Trophoblast cell (in vitro differentiated cells and primary cell): ENCODE results near the gene TPM1.

Experiments
- DNase-seq, 2 donors: peaks; one replicate each; pipeline ENCODE4 v3.0.0-alpha.2; 2016
- H2AFZ ChIP-seq: 2 replicates; pipeline ENCODE4 v1.6.1; 2013; ENCODE audit warnings: low read length, moderate library complexity, mild to moderate bottlenecking; ENCODE audit not compliant: insufficient read depth, poor library complexity
- H2AK5ac ChIP-seq: 2 replicates; pipeline ENCODE4 v1.6.1; 2013; ENCODE audit warnings: mild to moderate bottlenecking, low read length
- H2BK120ac ChIP-seq: 2 replicates; pipeline ENCODE4 v1.6.1; 2013; ENCODE audit warnings: low read length, mild to moderate bottlenecking, moderate library complexity; ENCODE audit not compliant: insufficient read depth, poor library complexity
- H2BK12ac ChIP-seq: 2 replicates; pipeline ENCODE4 v1.6.1; 2013; ENCODE audit warnings: mild to moderate bottlenecking, low read length, moderate library complexity
- H2BK5ac ChIP-seq: 2 replicates; pipeline ENCODE4 v1.6.1; 2013; ENCODE audit warnings: low read length, low read depth, moderate library complexity, mild to moderate bottlenecking; ENCODE audit not compliant: poor library complexity
- H3K14ac ChIP-seq: 2 replicates; pipeline ENCODE4 v1.6.1; 2013; ENCODE audit warnings: mild to moderate bottlenecking, low read length
- H3K18ac ChIP-seq: 2 replicates; pipeline ENCODE4 v1.6.1; 2013; ENCODE audit warnings: mild to moderate bottlenecking, low read length
- H3K23ac ChIP-seq: 2 replicates; pipeline ENCODE4 v1.6.1; 2013; ENCODE audit warnings: low read length
- H3K27ac ChIP-seq: 2 replicates; pipeline ENCODE4 v1.5.1; 2013; ENCODE audit warnings: low read depth, mild to moderate bottlenecking, inconsistent platforms, low read length, moderate library complexity
- H3K27me3 ChIP-seq: 2 replicates; pipeline ENCODE4 v1.6.1; 2013; ENCODE audit warnings: inconsistent platforms, mild to moderate bottlenecking, low read length, moderate library complexity; ENCODE audit not compliant: insufficient read depth
- H3K36me3 ChIP-seq, 2 experiments: 1 replicate in 1 of 2; 2 replicates in 1 of 2; pipeline ENCODE4 v1.6.1; 2013; ENCODE audit warnings: low read length in 2 of 2, mild to moderate bottlenecking in 2 of 2, moderate library complexity in 1 of 2; ENCODE audit not compliant: insufficient read depth in 2 of 2, control insufficient read depth in 1 of 2
- H3K4ac ChIP-seq: 2 replicates; pipeline ENCODE4 v1.6.1; 2013; ENCODE audit warnings: low read depth, mild to moderate bottlenecking, low read length, moderate library complexity
- H3K4me1 ChIP-seq, 2 experiments: 1 replicate in 1 of 2; 2 replicates in 1 of 2; pipeline ENCODE4 v1.6.1; 2013; ENCODE audit warnings: low read length in 2 of 2, mild to moderate bottlenecking in 2 of 2, moderate library complexity in 1 of 2; ENCODE audit not compliant: insufficient read depth in 2 of 2, control insufficient read depth in 1 of 2
- H3K4me2 ChIP-seq: 2 replicates; pipeline ENCODE4 v1.6.1; 2013; ENCODE audit warnings: inconsistent platforms, mild to moderate bottlenecking, low read length, moderate library complexity
- H3K4me3 ChIP-seq: 2 replicates; pipeline ENCODE4 v1.5.1; 2013; ENCODE audit warnings: mild to moderate bottlenecking, low read depth, low read length, inconsistent platforms
- H3K79me1 ChIP-seq: one replicate; pipeline ENCODE4 v1.6.1; 2013; ENCODE audit warnings: low read length
- H3K79me2 ChIP-seq: 2 replicates; pipeline ENCODE4 v1.6.1; 2013; ENCODE audit warnings: low read length, mild to moderate bottlenecking; ENCODE audit not compliant: control insufficient read depth, insufficient read depth, poor library complexity
- H3K9ac ChIP-seq: 2 replicates; pipeline ENCODE4 v1.6.1; 2013; ENCODE audit warnings: mild to moderate bottlenecking, low read length
- H3K9me3 ChIP-seq: 2 replicates; pipeline ENCODE4 v1.6.1; 2013; ENCODE audit warnings: low read depth, mild to moderate bottlenecking, control low read depth, inconsistent platforms, low read length; ENCODE audit not compliant: insufficient read depth
- H4K12ac ChIP-seq: 2 replicates; pipeline ENCODE4 v1.6.1; 2013; ENCODE audit warnings: low read depth, mild to moderate bottlenecking, low read length, moderate library complexity
- H4K8ac ChIP-seq: 2 replicates; pipeline ENCODE4 v1.6.1; 2013; ENCODE audit warnings: low read depth, mild to moderate bottlenecking, low read length, moderate library complexity
- H4K91ac ChIP-seq: one replicate; pipeline ENCODE4 v1.6.1; 2013; ENCODE audit warnings: low read depth, mild to moderate bottlenecking, low read length, moderate library complexity
- WGBS: extraction: QIAGEN DNeasy Blood & Tissue Kit; methylation state at CpG from one replicate; pipeline ENCODE4 v1.1.7; 2013; ENCODE audit warnings: missing lambda C conversion rate; ENCODE audit not compliant: insufficient read length, insufficient coverage; ENCODE audit errors: extremely low coverage; 5-methylcytosine and 5-hydroxymethylcytosine counted together

TPM1 gene

DNA sequence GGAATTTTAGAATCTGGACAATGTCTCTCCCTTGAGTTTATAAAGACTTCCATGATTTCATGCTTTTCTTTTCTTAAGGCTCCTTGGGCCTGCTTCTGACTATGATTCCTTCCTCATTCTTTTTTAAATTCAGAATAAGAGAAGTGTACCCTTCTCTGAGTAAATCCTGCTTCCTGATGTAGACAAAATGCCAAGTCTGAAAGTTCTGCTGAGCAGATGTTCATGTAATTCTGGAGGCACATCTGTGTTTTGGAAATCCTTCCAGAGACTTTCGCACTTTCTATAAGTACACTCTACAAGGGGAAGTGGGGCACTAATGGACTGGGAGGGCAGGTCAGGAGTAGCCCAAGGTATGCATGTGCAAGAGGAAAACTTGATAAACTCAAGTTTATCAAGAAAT is 24.8 kb downstream of the TPM1 start:
- no peak for DNase-seq
- peak overlapping the region; percentile 6 for H3K27ac ChIP-seq
- no peak overlapping the region for H2BK5ac ChIP-seq
- no peak overlapping the region for H3K4me3 ChIP-seq
- H4K8ac ChIP-seq: no peak overlapping the region
- no peak overlapping the region for H4K91ac ChIP-seq
- no peak overlapping the region for H2BK120ac ChIP-seq
- no peak overlapping the region for H4K12ac ChIP-seq
- no peak overlapping the region for H3K18ac ChIP-seq
- H3K14ac ChIP-seq: no peak overlapping the region
- no peaks in the 10 kb centered on the region for H3K79me2 ChIP-seq
- peaks cover 33 to 70% of the 10 kb centered on the region in 2 experiments for H3K36me3 ChIP-seq
- no peak overlapping the region for H3K4me2 ChIP-seq
- H2BK12ac ChIP-seq: no peak overlapping the region
- no peaks in the 10 kb centered on the region for H3K27me3 ChIP-seq
- peaks cover 0 to 2% of the 10 kb centered on the region in 2 experiments for H3K4me1 ChIP-seq
- no CpG with 5 or more reads among the region's 1 CpG for WGBS
- no peak overlapping the region for H3K4ac ChIP-seq
- H3K9me3 ChIP-seq: no peaks in the 10 kb centered on the region
- no peak overlapping the region for H2AFZ ChIP-seq
- H3K23ac ChIP-seq: no peak overlapping the region
- H3K9ac ChIP-seq: no peak overlapping the region
- H2AK5ac ChIP-seq: no peak overlapping the region
- H3K79me1 ChIP-seq: no peaks in the 10 kb centered on the region

DNA sequence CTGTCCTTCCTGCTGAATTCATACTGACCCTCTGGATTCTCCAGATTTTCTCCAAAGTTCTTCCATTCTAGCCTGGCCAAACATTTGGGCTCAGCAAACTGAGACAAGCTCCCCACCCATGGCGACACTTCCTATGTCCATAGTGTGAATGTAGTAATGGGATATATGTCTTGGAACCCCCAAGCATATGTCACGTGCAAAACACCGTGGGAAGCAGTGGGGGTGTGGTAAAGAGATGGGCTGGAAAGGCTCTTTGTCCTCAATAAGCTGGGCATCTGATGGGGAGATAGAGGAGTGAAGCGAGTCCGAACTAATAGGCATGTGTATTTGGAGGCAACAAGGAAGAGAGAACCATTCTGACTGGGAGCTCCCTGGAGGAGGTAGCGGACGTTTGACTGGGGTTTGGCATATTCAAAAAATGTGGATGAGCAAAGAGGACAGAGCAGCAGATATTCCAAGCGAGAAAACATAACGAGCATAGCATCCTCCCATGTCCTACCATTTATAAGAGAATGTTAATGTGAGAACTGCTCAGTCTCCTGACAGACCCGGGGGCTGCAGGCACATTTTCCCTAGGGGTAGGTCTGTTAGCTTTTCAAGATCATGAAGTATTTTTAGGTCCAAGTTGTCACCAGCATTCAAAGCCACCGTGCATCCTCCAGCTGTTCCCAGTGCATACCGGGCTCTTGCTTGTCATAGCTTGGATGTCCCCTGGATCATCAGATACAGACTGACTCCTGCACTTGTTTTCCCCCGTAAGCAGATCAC is 25.6 kb downstream of the TPM1 start:
- Histone ChIP-seq H4K12ac (no peak overlapping the region), H3K4me1 (peaks cover 0 to 2% of the 10 kb centered on the region in 2 experiments), H3K27ac (peak overlapping the region; percentile 6), H3K23ac (no peak overlapping the region), H3K9me3 (no peaks in the 10 kb centered on the region), H2AK5ac (no peak overlapping the region), H4K91ac (no peak overlapping the region), H3K36me3 (peaks cover 31 to 65% of the 10 kb centered on the region in 2 experiments), H3K18ac (no peak overlapping the region), H4K8ac (peak overlapping the region; percentile 16), H2AFZ (no peak overlapping the region), H2BK120ac (no peak overlapping the region), H3K4me3 (no peak overlapping the region), H3K4ac (no peak overlapping the region), H3K4me2 (no peak overlapping the region), H3K27me3 (no peaks in the 10 kb centered on the region), H3K79me1 (no peaks in the 10 kb centered on the region), H3K9ac (no peak overlapping the region), H3K14ac (no peak overlapping the region), H2BK12ac (no peak overlapping the region), H3K79me2 (no peaks in the 10 kb centered on the region), H2BK5ac (no peak overlapping the region)
- peak in 1 of 2 donors; percentile 34 for DNase-seq
- no CpG with 5 or more reads among the region's 13 CpGs for WGBS

DNA sequence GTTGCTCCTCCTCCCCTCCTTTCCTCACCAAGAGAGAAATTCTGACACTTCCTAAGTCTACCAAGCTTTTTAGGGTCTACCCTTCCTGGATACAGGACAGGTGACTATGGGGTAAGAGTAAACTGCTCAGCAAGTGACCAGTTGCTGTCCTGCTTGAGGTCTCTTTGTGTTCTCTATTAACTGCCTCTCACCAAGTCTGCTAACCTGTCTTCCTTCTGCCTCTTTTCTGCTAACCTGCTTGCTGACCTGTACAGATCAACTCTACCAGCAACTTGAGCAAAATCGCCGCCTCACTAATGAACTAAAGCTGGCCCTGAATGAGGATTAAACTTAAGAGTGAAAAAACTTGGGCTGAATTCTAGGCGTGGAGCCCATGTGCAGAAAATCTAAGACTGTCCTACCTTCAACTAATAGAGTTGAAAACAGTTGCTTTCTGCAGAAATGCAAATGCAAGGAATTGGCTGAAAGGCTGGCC is 27.1 kb downstream of the TPM1 start:
- Histone ChIP-seq H4K91ac (no peak overlapping the region), H3K4me2 (no peak overlapping the region), H3K79me1 (no peaks in the 10 kb centered on the region), H3K4me3 (no peak overlapping the region), H4K8ac (no peak overlapping the region), H3K79me2 (no peaks in the 10 kb centered on the region), H2BK120ac (no peak overlapping the region), H3K27ac (no peak overlapping the region), H2BK5ac (no peak overlapping the region), H3K36me3 (peaks cover 25 to 55% of the 10 kb centered on the region in 2 experiments), H3K18ac (no peak overlapping the region), H3K4me1 (no peaks in the 10 kb centered on the region), H3K9me3 (no peaks in the 10 kb centered on the region), H4K12ac (no peak overlapping the region), H3K14ac (no peak overlapping the region), H3K27me3 (no peaks in the 10 kb centered on the region), H3K9ac (no peak overlapping the region), H2BK12ac (no peak overlapping the region), H2AK5ac (no peak overlapping the region), H2AFZ (no peak overlapping the region), H3K23ac (no peak overlapping the region), H3K4ac (no peak overlapping the region)
- DNase-seq: peak in 1 of 2 donors; percentile 14
- WGBS: no CpG with 5 or more reads among the region's 3 CpGs

DNA sequence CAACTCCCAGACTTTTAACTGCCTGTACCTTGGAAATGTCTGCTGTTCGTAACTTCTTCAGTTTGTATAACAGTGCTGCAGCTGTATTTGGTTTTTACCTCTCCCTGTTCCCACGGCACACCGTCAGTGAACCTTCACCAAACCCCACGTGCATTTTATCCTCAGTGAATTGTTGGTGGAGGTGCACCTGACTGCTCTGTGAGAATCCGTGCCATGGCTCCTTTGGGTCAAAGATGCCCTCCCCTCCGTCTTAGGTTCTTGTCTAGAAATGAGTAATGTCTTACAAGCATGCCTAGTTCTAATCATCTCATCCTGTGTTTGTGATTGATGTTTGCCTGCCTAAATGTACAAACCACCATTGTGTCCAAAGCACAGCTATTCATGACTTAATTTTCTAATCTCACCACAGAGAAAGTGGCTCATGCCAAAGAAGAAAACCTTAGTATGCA is 28.2 kb downstream of the TPM1 start:
- no peak overlapping the region for H3K9ac ChIP-seq
- H3K36me3 ChIP-seq: peaks cover 24 to 47% of the 10 kb centered on the region in 2 experiments
- H3K27me3 ChIP-seq: no peaks in the 10 kb centered on the region
- H2BK5ac ChIP-seq: no peak overlapping the region
- H4K91ac ChIP-seq: no peak overlapping the region
- H3K27ac ChIP-seq: no peak overlapping the region
- no peak overlapping the region for H3K23ac ChIP-seq
- H3K4me1 ChIP-seq: peaks cover 4 to 7% of the 10 kb centered on the region in 2 experiments
- no peak overlapping the region for H3K18ac ChIP-seq
- no peak overlapping the region for H2BK120ac ChIP-seq
- H4K12ac ChIP-seq: no peak overlapping the region
- H3K79me2 ChIP-seq: no peaks in the 10 kb centered on the region
- H2AFZ ChIP-seq: no peak overlapping the region
- H4K8ac ChIP-seq: no peak overlapping the region
- no peak overlapping the region for H3K14ac ChIP-seq
- peaks cover 2% of the 10 kb centered on the region for H3K79me1 ChIP-seq
- WGBS: no CpG with 5 or more reads among the region's 6 CpGs
- no peak overlapping the region for H3K4ac ChIP-seq
- no peak overlapping the region for H2AK5ac ChIP-seq
- no peaks in the 10 kb centered on the region for H3K9me3 ChIP-seq
- no peak overlapping the region for H3K4me3 ChIP-seq
- H2BK12ac ChIP-seq: no peak overlapping the region
- no peak overlapping the region for H3K4me2 ChIP-seq
- peak in 1 of 2 donors; percentile 12 for DNase-seq
